Sigmoid colon (tissue), 7 donors: Measurements from ENCODE around the gene RAB3D. TPM values are rescaled to one million over a fixed set of nuclear protein-coding genes. Genes with fewer than 3 reads are reported as not detected.

ENCODE experiments used
- DNase-seq: peaks from one replicate; pipeline ENCODE4 v3.0.0-alpha.2; 2019
- H3K27ac ChIP-seq, 4 donors: fragments of 200-600 bp; sonication (generic); one replicate each; pipeline ENCODE4 v1.5.1; 2016 to 2019; ENCODE audit warnings: mild to moderate bottlenecking in 1 of 4
- H3K27me3 ChIP-seq, 3 donors: fragments of 200-600 bp; sonication (generic); one replicate each; pipeline ENCODE4 v1.5.1; 2019; ENCODE audit warnings: mild to moderate bottlenecking in 1 of 3
- H3K36me3 ChIP-seq, 4 donors: fragments of 200-600 bp; sonication (generic); one replicate each; pipeline ENCODE4 v1.5.1; 2016 to 2019
- H3K4me1 ChIP-seq, 4 donors: fragments of 200-600 bp; sonication (generic); one replicate each; pipeline ENCODE4 v1.5.1; 2017 to 2019
- H3K4me3 ChIP-seq, 4 donors: fragments of 200-600 bp; sonication (generic); one replicate each; pipeline ENCODE4 v1.5.1; 2017 to 2019; ENCODE audit warnings: mild to moderate bottlenecking in 2 of 4, moderate library complexity in 1 of 4
- H3K9me3 ChIP-seq, 4 donors: fragments of 200-600 bp in 3 of 4; sonication (generic) in 3 of 4; one replicate each; pipeline versions ENCODE4 v1.5.1 to v1.6.1; 2013 to 2019
- CTCF ChIP-seq, 4 experiments: fragments of 450-650 bp in 3 of 4; fragments of 200-600 bp in 1 of 4; IDR thresholded peaks; one replicate each; pipeline ENCODE4 v1.5.1; 2016 to 2019; ENCODE audit warnings: antibody characterized with exemption in 4 of 4, mild to moderate bottlenecking in 3 of 4, moderate library complexity in 2 of 4
- EP300 ChIP-seq, 4 donors: sonication (generic); formaldehyde crosslinking; IDR thresholded peaks; one replicate each; pipeline ENCODE4 v1.6.1; 2017; ENCODE audit warnings: antibody characterized with exemption in 4 of 4
- POLR2A ChIP-seq, 2 donors: fragments of 450-650 bp; IDR thresholded peaks; one replicate each; pipeline ENCODE4 v1.6.1; 2016; ENCODE audit warnings: antibody characterized with exemption in 2 of 2, mild to moderate bottlenecking in 2 of 2, moderate library complexity in 2 of 2
- POLR2AphosphoS5 ChIP-seq, 4 donors: sonication (generic); formaldehyde crosslinking; IDR thresholded peaks; one replicate each; pipeline ENCODE4 v1.6.1; 2017; ENCODE audit warnings: antibody characterized with exemption in 4 of 4
- WGBS, 2 donors: extraction: QIAGEN DNeasy Blood & Tissue Kit; methylation state at CpG; one replicate each; pipeline ENCODE4 v1.1.7; 2013; 5-methylcytosine and 5-hydroxymethylcytosine counted together
- intact Hi-C: fragments of 100-400 bp; cut with DNase I; formaldehyde crosslinking; loops from one replicate; pipeline ENCODE4 v1.15.1; 2023
- polyA plus RNA-seq, 3 donors: library from polyadenylated mRNA; stranded (reverse); fragments of 200-250 nt; gene quantifications; one replicate each; pipeline ENCODE4 v1.2.3, GENCODE V29; 2013
- total RNA-seq, 4 donors: library from RNA; depleted of rRNA; stranded (reverse); fragments of >200 nt; gene quantifications; one replicate each; pipeline ENCODE4 v1.1.0, GENCODE V29; 2016
- donor health status: healthy with polysubstance abuse.
- donor health status: Bipolar disorder and iron deficiency.
- donor health status: healthy.

The RAB3D gene
- total and polyA plus RNA-seq, 7 donors, result 6.6 to 27.7 (median 16.0) TPM

GRCh38 chr19:11288349-11288748 is 51.1 kb downstream of the RAB3D start:
- no peak overlapping the region for H3K27ac ChIP-seq
- no peaks in the 10 kb centered on the region for H3K9me3 ChIP-seq
- DNase-seq, result no peak
- intact Hi-C loops, result no loop called here
- H3K27me3 ChIP-seq, result no peaks in the 10 kb centered on the region
- no peak overlapping the region for H3K4me3 ChIP-seq
- H3K36me3 ChIP-seq, result no peaks in the 10 kb centered on the region
- WGBS, 2 donors, result 69 to 81% methylated on average over 7 of the region's 7 CpGs
- peak in 2 of 4 experiments; percentile 11 to 33 for TF ChIP-seq CTCF (IDR thresholded peaks at IDR 0.05)
- TF ChIP-seq POLR2A (IDR thresholded peaks at IDR 0.05), result no peak
- H3K4me1 ChIP-seq, result peaks cover 0 to 3% (median 2%) of the 10 kb centered on the region in 4 donors

- Histone ChIP-seq H3K27me3 (no peaks in the 10 kb centered on the region), H3K4me3 (no peak overlapping the region), H3K36me3 (no peaks in the 10 kb centered on the region), H3K27ac (peak overlapping the region in 1 of 4 donors; percentile 39), H3K9me3 (no peaks in the 10 kb centered on the region), H3K4me1 (no peaks in the 10 kb centered on the region)
- 68 to 75% methylated on average over 6 of the region's 6 CpGs for WGBS, 2 donors
- TF ChIP-seq EP300 (IDR thresholded peaks at IDR 0.05) (no peak), POLR2A (IDR thresholded peaks at IDR 0.05) (no peak), CTCF (IDR thresholded peaks at IDR 0.05) (peak in 1 of 4 experiments; percentile 17), POLR2AphosphoS5 (IDR thresholded peaks at IDR 0.05) (no peak)
- intact Hi-C loops, result no loop called here
- DNase-seq, result no peak
Measured at GRCh38 chr19:11286312-11286974, 53.0 kb downstream of the RAB3D start.

- intact Hi-C loops, result no loop called here
- no peaks in the 10 kb centered on the region for H3K27me3 ChIP-seq
- no peaks in the 10 kb centered on the region for H3K4me1 ChIP-seq
- no peak overlapping the region for H3K4me3 ChIP-seq
- H3K36me3 ChIP-seq, result no peaks in the 10 kb centered on the region
- TF ChIP-seq POLR2AphosphoS5 (IDR thresholded peaks at IDR 0.05) (no peak), EP300 (IDR thresholded peaks at IDR 0.05) (no peak), POLR2A (IDR thresholded peaks at IDR 0.05) (no peak), CTCF (IDR thresholded peaks at IDR 0.05) (no peak)
- WGBS, 2 donors, result 77 to 78% methylated on average over 6 of the region's 6 CpGs
- no peaks in the 10 kb centered on the region for H3K9me3 ChIP-seq
- DNase-seq, result no peak
- H3K27ac ChIP-seq, result peak overlapping the region in 1 of 4 donors; percentile 27
Measured at GRCh38 chr19:11284515-11284914, 54.9 kb downstream of the RAB3D start.

- H3K27ac ChIP-seq, result no peak overlapping the region
- no peaks in the 10 kb centered on the region for H3K9me3 ChIP-seq
- H3K36me3 ChIP-seq, result no peaks in the 10 kb centered on the region
- no peak for TF ChIP-seq POLR2A (IDR thresholded peaks at IDR 0.05)
- TF ChIP-seq CTCF (IDR thresholded peaks at IDR 0.05), result no peak
- TF ChIP-seq POLR2AphosphoS5 (IDR thresholded peaks at IDR 0.05), result no peak
- no peak for TF ChIP-seq EP300 (IDR thresholded peaks at IDR 0.05)
- intact Hi-C loops, result no loop called here
- no peak overlapping the region for H3K4me3 ChIP-seq
- no peaks in the 10 kb centered on the region for H3K4me1 ChIP-seq
- DNase-seq, result no peak
- no peaks in the 10 kb centered on the region for H3K27me3 ChIP-seq
- 77 to 83% methylated on average over 11 of the region's 11 CpGs for WGBS, 2 donors
Measured at GRCh38 chr19:11281356-11282049, 58.0 kb downstream of the RAB3D start.
